Measurements from ENCODE around the gene ENTREP3.

ENTREP3 gene

DNA sequence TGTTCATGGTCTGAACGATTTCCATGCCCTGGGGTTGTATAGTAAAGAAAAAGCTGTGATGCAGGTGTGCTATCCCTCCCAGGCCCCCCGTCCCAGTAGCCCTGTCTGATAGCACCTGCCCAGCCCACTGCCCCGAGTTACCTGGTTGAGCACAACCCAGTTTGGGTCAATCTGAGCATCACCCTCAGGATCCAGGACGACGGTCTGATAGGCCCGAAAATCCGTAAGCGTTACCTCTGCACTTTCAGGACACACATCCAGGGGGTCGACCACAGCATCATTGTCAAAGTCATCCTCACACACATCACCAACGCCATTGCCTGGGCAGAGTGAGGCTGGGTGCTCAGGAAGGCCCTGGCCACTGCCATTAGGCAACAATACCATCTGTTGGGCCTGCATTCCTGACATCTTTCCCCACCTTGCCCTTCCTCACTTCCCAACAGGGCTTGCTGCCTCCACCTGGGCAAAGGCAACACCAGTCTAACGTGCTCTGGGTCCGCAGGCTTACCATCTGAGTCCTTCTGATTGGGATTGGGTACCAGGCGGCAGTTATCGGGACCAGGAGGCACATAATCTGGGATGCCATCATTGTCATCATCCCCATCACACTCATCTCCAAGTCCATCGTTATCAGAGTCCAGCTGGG lies 57.3 kb downstream of the ENTREP3 start:
- no peak for DNase-seq
